GM21528 (cell line): ENCODE measurements around the gene BTN1A1.

Experiments used
- ATAC-seq: cut with Tn5 transposase; IDR thresholded peaks from one replicate; pipeline ENCODE4 v1.9.1; 2021; ENCODE audit warnings: mild to moderate bottlenecking, moderate library complexity; ENCODE audit not compliant: unreplicated experiment, low FRiP score

Gene BTN1A1

DNA sequence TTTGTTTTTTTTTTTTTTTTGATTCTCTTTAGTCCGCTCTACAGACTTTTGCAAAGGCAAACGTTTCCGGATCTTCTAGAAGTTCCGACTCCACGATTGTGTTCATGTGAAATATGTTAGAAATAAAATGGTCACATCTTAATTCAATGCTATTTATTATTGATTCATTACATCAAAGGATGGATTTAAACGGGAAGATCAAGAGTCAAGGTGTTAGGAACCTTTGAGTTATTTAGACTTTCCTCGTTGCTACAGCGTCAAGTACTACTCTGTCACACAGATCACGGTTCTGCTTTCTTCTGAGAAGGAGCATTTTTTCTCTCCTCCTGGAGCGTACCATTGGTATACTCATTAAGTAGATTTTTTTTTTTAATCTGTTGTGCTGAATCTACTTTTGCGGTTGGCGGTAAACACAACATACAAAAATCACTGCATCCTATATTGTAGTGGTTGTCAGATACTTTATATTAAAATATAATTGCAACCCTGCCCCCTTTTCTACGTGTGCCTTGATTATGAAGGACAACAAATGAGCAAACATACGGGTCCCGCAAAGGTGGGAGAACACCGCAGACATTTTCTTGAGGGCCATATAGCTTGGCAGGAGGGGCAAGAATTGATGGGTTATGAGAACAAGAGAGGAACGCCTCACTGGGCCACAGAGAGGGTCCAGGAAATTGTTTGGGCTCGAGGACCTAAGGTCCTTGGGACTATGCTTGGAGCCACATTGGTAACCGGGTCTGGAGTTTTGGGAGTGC is 55.6 kb downstream of the BTN1A1 start:
- no peak for ATAC-seq

DNA sequence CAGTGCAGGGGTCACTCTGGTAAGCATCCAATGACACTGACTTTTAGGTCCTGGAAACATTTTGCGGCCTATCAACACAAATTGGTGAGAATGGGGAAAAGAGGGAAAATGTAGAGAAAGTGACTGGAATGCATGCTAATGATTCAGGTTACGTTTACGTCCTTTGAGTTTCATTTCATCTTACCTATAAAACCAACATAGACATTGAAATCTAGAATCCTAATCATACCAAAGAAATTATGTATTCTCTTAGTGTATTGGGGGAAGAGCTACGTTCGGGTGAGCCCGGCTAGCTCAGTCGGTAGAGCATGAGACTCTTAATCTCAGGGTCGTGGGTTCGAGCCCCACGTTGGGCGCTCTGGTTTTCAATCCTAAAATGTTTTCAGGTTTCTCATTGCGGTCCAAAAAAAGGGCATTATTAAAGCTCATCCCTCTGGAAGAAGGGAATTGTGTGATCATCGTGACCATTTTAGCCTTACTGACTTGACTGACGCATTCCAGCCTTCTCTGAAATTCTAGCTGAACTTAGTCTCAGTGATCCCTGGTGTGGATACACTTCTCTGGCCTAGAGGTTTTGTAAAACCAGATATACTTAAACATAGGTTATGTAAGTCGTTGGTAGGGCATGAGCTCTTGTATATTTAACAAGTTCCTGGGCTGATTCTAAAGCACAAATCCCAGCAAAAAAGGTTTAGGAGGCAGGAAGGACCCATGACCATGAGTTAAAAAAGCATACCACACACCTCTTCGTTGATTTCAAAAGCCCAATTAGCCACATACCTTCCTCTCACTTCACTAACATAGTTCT is 56.4 kb downstream of the BTN1A1 start:
- ATAC-seq = no peak
